ENCODE measurements around the gene CRTC1.

CRTC1 gene

GRCh38 chr19:18754501-18754900 is 71.0 kb downstream of the CRTC1 start:
- no peak for DNase-seq

- DNase-seq, result no peak
Observed at GRCh38 chr19:18756896-18757295, 73.4 kb downstream of the CRTC1 start.

- DNase-seq, result no peak
Observed at GRCh38 chr19:18759304-18759994, 76.0 kb downstream of the CRTC1 start.

GRCh38 chr19:18759995-18760426 is 76.5 kb downstream of the CRTC1 start:
- DNase-seq, result no peak

GRCh38 chr19:18760440-18761383 is 77.2 kb downstream of the CRTC1 start:
- DNase-seq, result no peak

GRCh38 chr19:18761531-18762110 is 78.1 kb downstream of the CRTC1 start:
- no peak for DNase-seq

GRCh38 chr19:18762125-18763023 is 78.9 kb downstream of the CRTC1 start:
- no peak for DNase-seq

GRCh38 chr19:18763674-18764590 is 80.5 kb downstream of the CRTC1 start:
- no peak for DNase-seq

GRCh38 chr19:18764591-18765051 is 81.1 kb downstream of the CRTC1 start:
- DNase-seq, result no peak

GRCh38 chr19:18765224-18765623 is 81.7 kb downstream of the CRTC1 start:
- DNase-seq, result no peak

GRCh38 chr19:18768046-18768771 is 84.7 kb downstream of the CRTC1 start:
- DNase-seq, result no peak

- no peak for DNase-seq
Observed at GRCh38 chr19:18768997-18769891, 85.8 kb downstream of the CRTC1 start.

- no peak for DNase-seq
Observed at GRCh38 chr19:18769989-18770528, 86.6 kb downstream of the CRTC1 start.

- no peak for DNase-seq
Observed at GRCh38 chr19:18770663-18771327, 87.3 kb downstream of the CRTC1 start.

- DNase-seq, result peak; percentile 11
Observed at GRCh38 chr19:18771328-18772242, 88.1 kb downstream of the CRTC1 start.

- no peak for DNase-seq
Observed at GRCh38 chr19:18772620-18773587, 89.4 kb downstream of the CRTC1 start.
